Fibroblast of lung (primary cell): ENCODE data around the gene GPD1L. TPM values are rescaled to one million over a fixed set of nuclear protein-coding genes. Genes with fewer than 3 reads are reported as not detected.
A peak's percentile ranks its signal among the peaks of the same experiment; 100 is the strongest.

Experiments used
- DNase-seq, 2 donors: peaks; one replicate each; pipeline versions ENCODE4 v3.0.0 to v3.0.0-alpha.2; 2010; ENCODE audit warnings: low read depth in 2 of 2
- H2AFZ ChIP-seq: 2 replicates; pipeline ENCODE4 v1.5.1; 2012; ENCODE audit warnings: low read length, control low read depth, inconsistent platforms
- H3K27ac ChIP-seq: 2 replicates; pipeline ENCODE4 v1.5.1; 2011; ENCODE audit warnings: low read length, control low read depth; ENCODE audit not compliant: insufficient read depth
- H3K27me3 ChIP-seq: 2 replicates; pipeline ENCODE4 v1.5.1; 2011; ENCODE audit warnings: mild to moderate bottlenecking, low read length; ENCODE audit not compliant: control insufficient read depth, insufficient read depth
- H3K36me3 ChIP-seq: 2 replicates; pipeline ENCODE4 v1.5.1; 2011; ENCODE audit warnings: low read length; ENCODE audit not compliant: control insufficient read depth, insufficient read depth
- H3K4me1 ChIP-seq: 2 replicates; pipeline ENCODE4 v1.5.1; 2011; ENCODE audit warnings: low read length; ENCODE audit not compliant: control insufficient read depth, insufficient read depth; ENCODE audit errors: extremely low read depth
- H3K4me2 ChIP-seq: 2 replicates; pipeline ENCODE4 v1.5.1; 2011; ENCODE audit warnings: low read length, control low read depth; ENCODE audit not compliant: insufficient read depth; ENCODE audit errors: extremely low read depth
- H3K4me3 ChIP-seq, 4 experiments: fragments of 200-600 bp in 1 of 4; sonication (generic) in 1 of 4; replicated peaks in 1 of 4; 2 replicates each; pipeline ENCODE4 v1.5.1; 2011 to 2016; ENCODE audit warnings: low read length in 4 of 4, low read depth in 3 of 4, mild to moderate bottlenecking in 3 of 4, control low read depth in 2 of 4, inconsistent platforms in 1 of 4, mixed read lengths in 1 of 4; ENCODE audit not compliant: insufficient read depth in 1 of 4; ENCODE audit errors: control extremely low read depth in 1 of 4
- H3K79me2 ChIP-seq: 2 replicates; pipeline ENCODE4 v1.5.1; 2012; ENCODE audit warnings: mild to moderate bottlenecking, low read length, inconsistent platforms; ENCODE audit not compliant: control insufficient read depth, insufficient read depth
- H3K9ac ChIP-seq: 2 replicates; pipeline ENCODE4 v1.5.1; 2011; ENCODE audit warnings: mild to moderate bottlenecking, low read length, control low read depth; ENCODE audit not compliant: insufficient read depth
- H3K9me3 ChIP-seq: 2 replicates; pipeline ENCODE4 v1.5.1; 2012; ENCODE audit warnings: low read depth, low read length; ENCODE audit not compliant: control insufficient read depth, insufficient read depth
- H4K20me1 ChIP-seq: 2 replicates; pipeline ENCODE4 v1.5.1; 2011; ENCODE audit warnings: low read length; ENCODE audit not compliant: control insufficient read depth, insufficient read depth; ENCODE audit errors: extremely low read depth
- CTCF ChIP-seq, 2 donors: IDR thresholded peaks in 1 of 2; conservative IDR thresholded peaks in 1 of 2; 1 replicate in 1 of 2; 2 replicates in 1 of 2; pipeline ENCODE4 v1.5.1; 2011 to 2012; ENCODE audit warnings: low read length in 2 of 2, control low read depth in 1 of 2, inconsistent platforms in 1 of 2, low read depth in 1 of 2, mild to moderate bottlenecking in 1 of 2
- EZH2 ChIP-seq: IDR thresholded peaks from 2 replicates; pipeline ENCODE4 v1.5.1; 2012; ENCODE audit warnings: low read length, control low read depth, mild to moderate bottlenecking; ENCODE audit errors: missing control alignments
- polyA plus RNA-seq, 2 donors: library from polyadenylated mRNA; depleted of rRNA in 1 of 2; stranded (reverse) in 1 of 2; unstranded in 1 of 2; fragments of >200 nt; gene quantifications; 2 replicates each; pipeline ENCODE4 v1.2.1, GENCODE V29; 2011 to 2012; ENCODE audit warnings: missing spikeins in 1 of 2
- total RNA-seq: library from RNA; depleted of rRNA; stranded (reverse); fragments of >200 nt; gene quantifications from 2 replicates; pipeline ENCODE4 v1.2.1, GENCODE V29; 2014

The GPD1L gene
- total and polyA plus RNA-seq, 2 donors (not counting 1 experiment from before 2014, with no cell fraction given): 5.8 to 15.0 TPM

GRCh38 chr3:32137870-32138269 lies 31.4 kb downstream of the GPD1L start:
- Histone ChIP-seq H3K79me2 (no peaks in the 10 kb centered on the region), H3K9me3 (no peaks in the 10 kb centered on the region), H3K27me3 (no peaks in the 10 kb centered on the region), H3K4me1 (no peaks in the 10 kb centered on the region), H3K9ac (no peak overlapping the region), H3K27ac (no peak overlapping the region), H3K4me2 (no peak overlapping the region), H4K20me1 (no peaks in the 10 kb centered on the region), H2AFZ (no peak overlapping the region), H3K36me3 (no peaks in the 10 kb centered on the region), H3K4me3 (no peak overlapping the region)
- DNase-seq: no peak
- TF ChIP-seq CTCF (conservative IDR thresholded peaks at IDR 0.05 in 1 of 2, IDR thresholded peaks at IDR 0.05 in 1 of 2; ENCODE audit: low read depth in 1 of 2, low read length in 2 of 2) (no peak), EZH2 (no peak)

- Histone ChIP-seq H3K36me3 (no peaks in the 10 kb centered on the region), H4K20me1 (no peaks in the 10 kb centered on the region), H3K4me3 (no peak overlapping the region), H3K9me3 (no peaks in the 10 kb centered on the region), H3K4me2 (no peak overlapping the region), H3K4me1 (no peaks in the 10 kb centered on the region), H3K27me3 (no peaks in the 10 kb centered on the region), H3K9ac (no peak overlapping the region), H2AFZ (no peak overlapping the region), H3K79me2 (no peaks in the 10 kb centered on the region), H3K27ac (no peak overlapping the region)
- peak; percentile 20 to 30 for DNase-seq
- no peak for TF ChIP-seq CTCF (conservative IDR thresholded peaks at IDR 0.05 in 1 of 2, IDR thresholded peaks at IDR 0.05 in 1 of 2; ENCODE audit: low read depth in 1 of 2, low read length in 2 of 2)
- no peak for TF ChIP-seq EZH2
These were observed 32.2 kb downstream of the GPD1L start for GRCh38 chr3:32138545-32139104.

- H2AFZ ChIP-seq: no peak overlapping the region
- DNase-seq: peak in 1 of 2 donors; percentile 20
These were observed 34.5 kb downstream of the GPD1L start for GRCh38 chr3:32140943-32141342.

More at GRCh38 chr3:32140943-32141342, 34.5 kb downstream of the GPD1L start:
- H3K4me3 ChIP-seq: no peak overlapping the region
- no peaks in the 10 kb centered on the region for H3K36me3 ChIP-seq
- no peaks in the 10 kb centered on the region for H3K27me3 ChIP-seq
- no peaks in the 10 kb centered on the region for H3K9me3 ChIP-seq
- H3K27ac ChIP-seq: no peak overlapping the region
- no peak for TF ChIP-seq EZH2
- TF ChIP-seq CTCF (conservative IDR thresholded peaks at IDR 0.05 in 1 of 2, IDR thresholded peaks at IDR 0.05 in 1 of 2; ENCODE audit: low read depth in 1 of 2, low read length in 2 of 2): no peak
- no peak overlapping the region for H3K9ac ChIP-seq
- peaks cover 2% of the 10 kb centered on the region for H3K4me1 ChIP-seq
- H4K20me1 ChIP-seq: no peaks in the 10 kb centered on the region
- H3K79me2 ChIP-seq: no peaks in the 10 kb centered on the region
- no peak overlapping the region for H3K4me2 ChIP-seq
